Left forelimb (tissue), 1 donor: ENCODE measurements around the gene GGA2.
"Not testable (repeated sequence)": the region's sequence is repeated elsewhere in the genome, so short reads cannot be mapped to it uniquely, and the experiment has no call there.

Experiments
- DNase-seq: peaks from one replicate; pipeline ENCODE4 v3.0.0-alpha.2; 2018; ENCODE audit warnings: low spot score

The GGA2 gene

GRCh38 chr16:23504453-23505179 lies 5.7 kb downstream of the GGA2 start:
- DNase-seq: no peak

- DNase-seq: no peak
These were observed 6.2 kb downstream of the GGA2 start for GRCh38 chr16:23504076-23504452.

- DNase-seq: no peak
These were observed 7.8 kb downstream of the GGA2 start for GRCh38 chr16:23502466-23502865.

GRCh38 chr16:23501291-23501690 lies 9.0 kb downstream of the GGA2 start:
- no peak for DNase-seq

- no peak for DNase-seq
These were observed 9.4 kb downstream of the GGA2 start for GRCh38 chr16:23500862-23501225.

GRCh38 chr16:23500212-23500861 lies 10.0 kb downstream of the GGA2 start:
- no peak for DNase-seq

- no peak for DNase-seq
These were observed 10.5 kb downstream of the GGA2 start for GRCh38 chr16:23499801-23500200.

- no peak for DNase-seq
These were observed 11.4 kb downstream of the GGA2 start for GRCh38 chr16:23498863-23499262.

GRCh38 chr16:23497543-23497868 lies 12.8 kb downstream of the GGA2 start:
- no peak for DNase-seq

- no peak for DNase-seq
These were observed 13.3 kb downstream of the GGA2 start for GRCh38 chr16:23496821-23497542.

- DNase-seq: no peak
These were observed 14.6 kb downstream of the GGA2 start for GRCh38 chr16:23495671-23496070.

GRCh38 chr16:23494188-23494587 lies 16.1 kb downstream of the GGA2 start:
- no peak for DNase-seq

GRCh38 chr16:23491490-23492391 lies 18.6 kb downstream of the GGA2 start:
- no peak for DNase-seq

- no peak for DNase-seq
These were observed 23.8 kb downstream of the GGA2 start for GRCh38 chr16:23486480-23486879.

- no peak for DNase-seq
These were observed 24.5 kb downstream of the GGA2 start for GRCh38 chr16:23485841-23486240.

- DNase-seq: no peak
These were observed 25.1 kb downstream of the GGA2 start for GRCh38 chr16:23485257-23485614.

- DNase-seq: no peak
These were observed 25.6 kb downstream of the GGA2 start for GRCh38 chr16:23484510-23485256.

GRCh38 chr16:23483492-23483891 lies 26.8 kb downstream of the GGA2 start:
- DNase-seq: not testable (repeated sequence)

GRCh38 chr16:23482778-23483177 lies 27.5 kb downstream of the GGA2 start:
- DNase-seq: no peak

- no peak for DNase-seq
These were observed 30.0 kb downstream of the GGA2 start for GRCh38 chr16:23480257-23480656.

- no peak for DNase-seq
These were observed 31.2 kb downstream of the GGA2 start for GRCh38 chr16:23479138-23479537.

- DNase-seq: no peak
These were observed 31.7 kb downstream of the GGA2 start for GRCh38 chr16:23478566-23478965.
